ENCODE measurements around the gene RSBN1L.

DNA sequence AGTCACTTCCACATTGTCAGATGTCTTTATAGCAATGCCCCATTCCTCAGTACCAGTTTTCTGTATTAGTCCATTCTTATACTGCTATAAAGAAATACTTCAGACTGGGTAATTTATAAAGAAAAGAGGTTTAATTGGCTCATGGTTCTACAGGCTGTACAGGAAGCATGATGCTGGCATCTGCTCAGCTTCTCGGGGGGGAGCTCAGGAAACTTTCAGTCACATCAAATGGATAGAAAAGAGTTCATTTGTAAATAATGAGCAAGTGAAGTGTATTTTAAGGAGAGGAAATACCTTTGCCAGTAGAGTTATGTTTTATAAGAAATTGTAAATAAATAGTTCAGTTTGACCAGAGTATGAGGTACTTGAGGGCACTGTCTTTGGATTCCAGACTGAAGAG, 51.5 kb downstream of the RSBN1L start:
- TF ChIP-seq EZH2 (IDR thresholded peaks at IDR 0.05) (no peak), FOXP2 (optimal IDR thresholded peaks at IDR 0.05; ENCODE audit: control extremely low read depth, extremely low read length, insufficient read depth) (no peak), POLR2AphosphoS5 (IDR thresholded peaks at IDR 0.05; ENCODE audit: borderline replicate concordance, low read depth, low read length) (no peak)

Measured in SK-N-MC (cell line).